ENCODE results near the gene GJA3.
"Not testable (repeated sequence)": the region's sequence is repeated elsewhere in the genome, so short reads cannot be mapped to it uniquely, and the experiment has no call there.

Gene GJA3

DNA sequence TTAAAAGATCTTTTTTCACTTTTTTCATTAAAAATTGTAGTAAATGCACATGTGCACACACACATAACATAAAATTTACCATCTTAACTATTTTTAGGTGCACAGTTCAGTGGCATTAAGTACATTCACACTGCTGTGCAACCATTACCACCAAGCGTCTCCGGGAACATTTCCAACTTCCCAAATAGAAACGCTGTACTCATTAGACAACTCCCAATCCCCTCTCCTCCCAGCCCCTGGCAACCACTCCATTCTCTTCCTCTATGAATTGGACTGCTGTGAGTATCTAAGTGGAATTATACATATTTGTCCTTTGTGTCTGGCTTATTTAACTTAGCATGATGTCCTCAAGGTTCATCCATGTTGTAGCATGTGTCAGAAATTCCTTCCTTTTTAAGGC, 20.3 kb upstream of the GJA3 start:
- DNase-seq = no peak

DNA sequence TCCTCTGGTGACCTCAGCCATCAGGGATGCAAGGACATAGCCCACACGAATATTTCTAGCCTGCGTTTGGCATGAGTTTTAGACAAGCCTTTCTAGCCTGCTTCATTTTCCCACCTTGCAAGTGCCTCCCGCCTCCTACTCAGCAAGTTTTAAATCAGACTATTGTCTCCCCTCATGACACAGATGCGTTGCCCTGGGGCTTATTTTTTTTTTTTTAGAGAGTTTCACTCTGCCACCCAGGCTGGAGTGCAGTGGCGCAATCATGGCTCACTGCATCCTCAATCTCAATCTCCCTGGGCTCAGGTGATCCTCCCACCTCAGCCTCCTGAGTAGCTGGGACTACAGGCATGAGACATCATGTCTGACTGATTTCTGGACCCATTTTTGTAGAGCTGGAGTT, 17.3 kb upstream of the GJA3 start:
- DNase-seq = no peak

DNA sequence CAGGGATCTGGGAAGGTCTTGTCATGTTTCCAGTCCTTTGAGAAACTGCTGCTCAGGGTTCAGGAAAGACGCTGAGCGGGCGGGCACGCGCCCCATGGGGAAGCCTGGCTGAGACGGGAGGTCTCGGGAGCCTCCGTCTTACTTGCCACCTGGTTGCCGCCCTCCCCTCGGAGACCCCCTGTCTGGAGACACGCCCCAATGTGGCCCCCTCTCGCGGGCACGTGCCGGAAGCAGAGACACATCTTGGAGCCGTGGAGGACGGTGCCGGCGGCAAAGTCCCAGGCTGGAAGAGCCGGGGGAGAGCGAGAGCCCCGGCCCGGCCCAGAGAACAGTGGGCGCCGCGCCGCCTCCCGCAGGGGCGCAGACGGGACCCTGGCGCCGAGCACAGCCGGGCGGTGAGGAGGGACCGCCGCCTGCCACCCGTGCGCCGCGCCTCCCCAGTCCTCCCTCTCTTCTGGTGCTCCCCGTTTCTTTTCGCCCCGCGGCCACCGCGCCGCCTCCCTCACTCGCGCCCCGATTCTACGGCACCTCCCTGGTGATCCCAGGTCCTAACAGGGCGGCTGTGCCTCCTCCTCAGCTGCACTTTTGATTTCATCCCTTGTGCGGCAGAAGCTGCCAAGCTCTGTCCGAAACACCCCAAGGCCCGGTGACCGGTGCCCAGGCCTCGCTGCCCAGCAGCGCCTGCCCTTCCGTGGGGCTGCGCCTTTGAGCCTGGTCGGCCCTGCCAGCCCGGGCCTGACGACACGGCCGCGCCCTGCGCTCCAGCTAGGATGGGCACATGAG, 16.4 kb upstream of the GJA3 start:
- no peak for DNase-seq

DNA sequence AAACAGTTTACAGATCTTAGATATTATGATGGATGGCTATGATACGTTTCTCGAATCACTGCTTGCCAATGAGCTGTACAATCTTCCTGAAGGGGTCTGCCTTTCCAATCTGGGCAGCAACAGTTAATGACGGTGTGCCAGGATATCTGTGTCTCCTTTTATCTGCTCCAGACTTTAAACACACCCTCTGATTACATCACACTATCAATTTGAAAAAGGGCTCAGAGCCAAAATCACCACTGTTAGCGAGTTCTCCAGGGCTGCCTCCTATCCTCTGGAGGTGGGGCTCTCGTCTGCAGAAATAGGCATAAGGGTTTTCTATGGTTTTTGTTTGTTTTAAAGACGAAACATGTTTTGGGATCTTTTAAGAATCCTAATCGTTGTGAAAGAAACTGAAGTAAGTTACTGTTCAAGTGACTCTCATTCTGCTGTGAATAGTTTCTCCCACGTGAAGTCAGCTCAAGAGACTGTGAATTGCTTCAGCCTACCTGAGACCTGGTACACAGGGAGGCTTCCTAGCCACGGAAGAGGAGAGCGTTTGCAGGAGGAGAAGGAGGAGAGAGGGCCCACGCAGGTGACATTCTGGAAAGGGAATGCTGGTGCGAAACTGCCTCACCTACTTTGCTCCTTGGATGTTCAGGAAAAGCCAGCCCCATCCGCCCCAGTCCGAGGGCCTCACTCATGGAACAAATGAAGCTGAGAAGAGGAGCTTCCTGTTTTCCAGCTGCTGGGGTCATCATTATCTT, 15.2 kb upstream of the GJA3 start:
- DNase-seq = no peak

DNA sequence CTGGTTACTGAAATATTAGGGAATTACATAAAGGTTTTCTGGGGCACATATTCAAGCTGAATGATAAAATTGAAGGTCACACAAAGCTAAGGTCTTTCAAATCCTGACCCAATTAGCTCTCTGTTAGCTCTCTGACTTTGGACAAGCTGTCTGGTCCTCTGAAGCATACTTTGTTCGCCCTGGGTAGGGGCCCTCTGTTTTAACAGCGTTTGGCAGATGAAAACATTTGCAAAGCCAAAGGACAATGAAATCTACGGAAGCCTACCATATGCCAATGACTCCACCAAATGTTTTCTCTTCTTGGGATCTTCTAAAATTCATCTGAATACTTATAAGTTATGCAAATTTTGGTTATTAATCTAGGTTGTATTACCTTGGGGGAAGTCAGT, 14.5 kb upstream of the GJA3 start:
- DNase-seq = no peak

DNA sequence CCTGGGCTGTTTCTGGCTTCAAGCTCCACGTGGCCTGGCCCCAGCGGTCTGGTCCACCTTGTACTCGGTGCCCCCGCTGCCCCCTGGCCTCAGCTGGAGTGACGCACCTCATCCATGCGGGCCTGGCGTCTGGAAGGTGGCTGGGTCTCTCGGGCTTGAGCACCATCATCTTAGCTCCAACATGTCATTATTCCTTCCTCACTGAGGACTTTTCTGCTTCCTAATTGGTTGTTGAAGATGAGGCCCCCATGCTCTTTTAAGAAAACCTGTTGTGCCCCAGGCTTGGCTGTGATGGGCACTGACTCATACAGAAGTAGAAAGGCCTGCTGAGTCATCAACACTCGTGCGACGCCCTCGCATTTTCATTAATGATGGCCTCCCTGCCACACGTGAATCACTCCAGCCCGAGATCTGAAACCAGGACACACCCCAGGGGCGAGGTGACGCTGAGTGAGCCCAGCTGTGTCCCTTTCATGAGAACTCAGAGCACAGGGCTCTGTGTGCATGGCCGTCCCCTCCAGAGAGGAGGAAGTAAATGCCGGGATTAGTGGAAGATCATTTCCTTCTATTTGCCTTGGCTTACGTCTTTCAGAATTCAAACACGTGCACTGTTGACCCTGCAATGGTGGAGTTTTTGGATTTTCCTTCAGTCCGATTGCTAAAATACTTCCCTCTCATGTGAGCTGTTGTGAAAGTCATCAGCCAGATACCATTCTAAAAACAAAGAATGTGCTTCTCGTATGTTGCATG, 14.0 kb upstream of the GJA3 start:
- DNase-seq = peak; percentile 48

DNA sequence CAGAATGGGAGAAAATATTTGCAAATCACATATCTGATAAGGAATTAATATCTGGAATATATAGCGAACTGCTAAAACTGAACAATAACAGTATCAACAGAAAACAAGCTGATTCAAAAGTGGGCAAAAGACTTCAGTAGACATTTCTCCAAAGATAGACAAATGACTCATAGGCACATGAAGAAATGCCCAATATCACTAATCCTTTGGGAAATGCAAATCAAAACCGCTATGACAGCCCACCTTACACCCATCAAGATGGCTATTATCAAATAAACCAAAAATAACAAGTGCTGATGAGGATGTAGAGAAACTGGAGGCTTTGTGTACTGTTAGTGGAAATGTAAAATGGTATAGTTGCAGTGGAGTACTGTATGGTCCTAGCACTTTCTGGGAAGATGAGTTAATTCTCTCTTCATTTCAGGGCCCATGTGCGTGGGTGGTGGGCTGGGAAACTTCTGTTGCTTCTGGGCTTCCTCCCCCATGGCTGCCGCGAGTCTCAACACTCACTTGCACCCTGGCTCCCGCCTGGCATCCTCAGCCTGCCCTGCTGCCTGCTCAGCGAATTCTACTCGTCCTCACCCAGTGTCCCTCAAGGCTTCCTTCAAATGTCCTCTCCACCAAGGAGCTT, 12.4 kb upstream of the GJA3 start:
- DNase-seq = no peak

DNA sequence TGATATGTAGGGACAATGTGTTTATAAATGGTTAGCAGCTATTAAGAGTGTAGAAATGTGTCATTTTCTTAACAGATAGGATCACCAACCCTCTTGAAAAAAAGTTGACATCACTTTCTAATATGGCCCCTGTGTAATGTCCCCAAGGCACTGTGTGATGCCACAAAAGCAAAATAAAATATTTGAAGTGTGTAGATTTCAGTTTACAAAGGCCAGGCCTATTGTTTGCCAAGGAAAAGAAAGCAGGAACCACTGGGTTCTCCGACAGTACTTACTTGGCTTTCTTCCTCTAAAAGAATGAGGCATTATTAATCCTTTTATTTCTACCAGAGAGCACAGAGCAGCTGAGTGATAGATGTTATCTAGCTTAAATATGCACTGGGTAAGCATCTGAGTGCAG, 10.5 kb upstream of the GJA3 start:
- DNase-seq = no peak

DNA sequence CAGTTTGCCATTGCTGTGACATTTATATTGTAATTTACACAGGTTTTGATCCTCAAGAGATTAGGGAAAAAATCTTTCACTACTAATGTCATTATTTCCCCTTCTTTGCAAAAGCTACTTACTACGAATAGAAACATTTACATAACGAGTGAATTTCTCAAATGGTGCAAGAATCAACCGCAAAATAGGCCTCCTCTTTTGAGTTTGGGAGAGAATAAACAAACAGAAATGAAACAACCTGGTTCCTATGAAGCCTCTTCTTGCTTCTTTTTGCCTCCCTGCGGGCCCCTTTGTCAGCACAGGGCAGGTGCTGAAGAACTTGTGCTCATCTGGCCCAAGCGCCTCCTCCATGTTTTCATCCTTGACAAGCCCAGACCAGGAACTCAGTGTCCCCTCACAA, 10.1 kb upstream of the GJA3 start:
- DNase-seq = no peak

DNA sequence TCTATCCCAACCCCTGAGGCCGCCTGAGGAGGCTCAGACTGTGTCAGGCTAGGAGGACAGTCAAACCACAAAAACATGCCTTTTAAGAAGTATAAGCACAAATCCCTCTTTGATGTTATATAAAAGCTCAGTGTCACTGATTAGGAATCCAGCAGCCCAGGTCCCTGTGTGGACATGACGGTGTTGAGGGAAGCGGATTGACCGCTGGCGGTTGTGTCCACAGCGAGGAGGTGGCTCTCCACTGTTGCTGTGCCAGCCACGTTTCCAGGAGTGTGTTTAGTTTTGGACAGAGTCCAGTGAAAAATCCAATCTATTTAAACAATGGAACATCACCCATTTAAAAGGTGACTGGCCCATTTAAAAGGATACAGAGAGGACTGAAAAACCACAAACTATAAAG, 7.5 kb upstream of the GJA3 start:
- no peak for DNase-seq

DNA sequence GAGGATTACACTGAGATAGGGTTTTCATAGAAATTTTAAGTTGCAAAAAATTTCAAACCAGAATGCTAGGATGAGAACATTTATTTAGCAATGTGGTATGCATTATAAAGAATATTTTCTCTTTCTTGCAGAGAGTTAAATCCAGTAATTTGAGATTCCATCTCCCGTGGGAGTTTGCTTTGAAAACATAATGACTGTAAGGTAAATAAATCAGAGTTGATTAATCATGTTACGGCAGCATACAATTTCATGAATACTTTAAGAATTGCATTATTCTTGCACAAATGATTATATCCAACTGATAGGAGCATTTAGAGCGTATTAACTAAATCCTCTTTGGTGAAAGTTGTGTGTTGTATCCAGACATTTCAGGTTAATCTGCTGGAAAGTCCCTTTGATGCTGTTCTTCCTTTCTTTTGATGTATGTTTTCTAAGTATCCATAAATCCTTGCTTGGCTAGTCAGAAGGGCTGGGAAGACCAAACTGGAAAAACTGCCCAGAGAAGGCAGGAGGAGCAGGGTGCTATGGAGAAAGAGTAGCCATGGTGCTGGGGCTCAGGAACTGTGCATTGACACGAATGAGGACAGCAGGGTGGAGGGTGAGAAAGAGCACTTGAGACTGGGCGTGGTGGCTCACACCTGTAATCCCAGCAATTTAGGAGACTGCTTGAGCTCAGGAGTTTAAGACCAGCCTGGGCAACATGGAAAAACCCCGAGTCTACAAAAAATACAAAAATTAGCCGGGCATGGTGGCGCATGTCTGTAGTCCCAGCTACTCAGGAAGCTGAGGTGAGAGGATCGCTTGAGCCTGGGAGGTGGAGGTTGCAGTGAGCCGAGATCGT, 4.8 kb upstream of the GJA3 start:
- DNase-seq = no peak

DNA sequence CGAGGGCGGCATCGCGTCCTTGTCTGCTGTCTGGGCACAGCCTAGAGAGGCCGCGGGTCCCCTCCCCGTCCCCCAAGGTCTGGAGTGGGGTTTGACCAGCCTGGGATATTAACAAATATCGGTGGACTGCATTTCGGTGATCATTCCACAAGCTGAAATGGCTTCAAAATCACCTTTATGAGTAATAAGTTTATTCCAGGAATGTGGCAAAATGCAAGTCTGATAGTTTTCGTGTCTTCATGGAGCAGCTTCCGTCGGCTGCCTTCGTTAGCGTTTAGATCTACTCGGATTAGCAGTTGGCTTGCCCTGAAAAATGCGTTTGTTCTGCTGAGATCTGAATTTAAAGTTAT, 1.1 kb upstream of the GJA3 start:
- no peak for DNase-seq

DNA sequence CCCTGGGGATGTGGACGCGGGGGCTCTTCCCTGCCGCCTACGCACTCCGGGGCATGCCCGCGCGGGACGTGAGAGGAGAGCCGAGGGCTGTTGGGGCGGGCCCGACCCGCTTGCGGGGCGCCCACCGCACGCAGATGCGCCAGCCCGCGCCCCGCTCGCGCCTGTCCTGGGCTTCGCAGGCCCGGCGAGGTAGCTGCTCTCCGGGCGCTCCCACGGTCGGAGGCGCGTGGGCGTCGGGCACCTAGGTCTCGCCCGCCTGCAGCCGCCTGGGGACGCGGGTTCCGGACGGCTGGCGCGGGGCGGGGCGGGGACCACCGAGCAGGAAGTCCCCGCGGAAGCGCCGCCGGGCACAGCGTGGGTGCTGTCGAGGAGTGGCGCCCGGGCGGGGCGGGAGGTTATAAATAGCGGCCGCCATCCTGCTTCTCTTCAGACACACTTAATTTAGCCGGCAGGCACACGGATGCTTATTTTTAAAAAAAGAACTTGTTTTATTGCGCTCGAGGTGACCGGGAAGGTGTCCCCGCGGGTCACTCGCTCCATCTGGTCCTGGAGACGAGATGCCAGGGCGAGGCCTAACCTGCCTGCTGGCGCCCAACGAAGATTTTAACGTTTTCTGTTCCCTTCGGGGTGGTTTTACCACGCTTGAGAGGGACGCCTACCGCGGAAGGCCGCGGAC, 561 bp upstream of the GJA3 start:
- no peak for DNase-seq

DNA sequence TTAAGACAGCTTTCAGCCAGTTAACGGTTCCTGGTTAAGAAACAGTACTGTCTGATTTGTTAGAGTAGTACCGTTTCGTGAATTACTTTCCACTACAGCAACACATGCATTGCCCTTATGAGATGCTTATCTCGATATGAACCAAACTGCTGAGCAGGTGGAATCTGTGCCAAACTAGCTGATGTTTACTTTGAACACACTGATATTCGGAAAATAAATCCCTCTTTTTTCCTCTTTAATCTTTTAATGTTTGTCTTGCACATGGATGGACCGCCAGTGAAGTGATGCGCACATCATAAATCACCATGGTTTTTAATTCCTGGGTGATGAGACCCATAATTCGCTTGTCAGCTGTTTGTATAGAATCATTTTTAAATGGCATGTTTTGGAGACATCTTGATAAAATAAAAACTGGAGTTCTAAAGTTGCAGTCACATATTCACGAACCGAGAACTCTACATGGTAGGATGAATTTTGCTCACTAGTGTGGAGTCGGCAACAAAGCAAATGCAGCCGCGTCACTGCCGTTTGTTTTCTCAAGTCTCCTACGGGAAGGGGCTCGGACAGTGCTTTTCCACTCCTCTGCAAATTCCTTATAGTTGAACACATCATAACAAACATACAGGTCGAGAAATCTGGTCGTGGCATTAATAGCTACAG, 1.1 kb downstream of the GJA3 start:
- no peak for DNase-seq

DNA sequence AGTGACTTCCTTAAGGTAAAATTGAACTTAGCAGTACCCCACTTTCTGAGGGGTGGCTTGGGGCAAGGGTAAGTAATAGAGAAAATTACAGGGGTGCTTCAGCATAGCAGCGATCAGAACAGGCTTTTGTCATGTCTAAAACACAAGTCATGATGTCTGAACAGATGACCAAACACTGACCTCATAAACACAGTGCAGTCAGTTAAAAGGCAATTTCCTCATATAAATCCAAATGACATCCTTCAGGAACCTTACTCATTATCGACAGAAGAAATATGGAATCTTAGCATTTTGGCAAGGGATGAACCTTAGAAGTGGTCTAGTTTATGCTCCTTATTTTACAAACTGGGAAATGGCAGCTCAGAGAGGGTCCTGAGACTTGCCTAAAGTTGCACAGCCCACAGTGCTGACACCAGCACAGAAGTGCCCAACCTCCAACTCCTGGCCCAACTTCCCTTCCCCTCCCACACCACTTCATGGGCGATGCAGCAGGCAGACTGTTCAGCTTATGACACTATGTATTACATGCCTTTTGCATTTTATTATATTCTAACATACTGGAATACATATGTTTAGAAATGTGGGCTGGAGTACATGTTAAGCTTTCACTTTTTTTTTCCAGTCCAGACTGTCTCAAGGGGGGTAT, 3.6 kb downstream of the GJA3 start:
- no peak for DNase-seq

DNA sequence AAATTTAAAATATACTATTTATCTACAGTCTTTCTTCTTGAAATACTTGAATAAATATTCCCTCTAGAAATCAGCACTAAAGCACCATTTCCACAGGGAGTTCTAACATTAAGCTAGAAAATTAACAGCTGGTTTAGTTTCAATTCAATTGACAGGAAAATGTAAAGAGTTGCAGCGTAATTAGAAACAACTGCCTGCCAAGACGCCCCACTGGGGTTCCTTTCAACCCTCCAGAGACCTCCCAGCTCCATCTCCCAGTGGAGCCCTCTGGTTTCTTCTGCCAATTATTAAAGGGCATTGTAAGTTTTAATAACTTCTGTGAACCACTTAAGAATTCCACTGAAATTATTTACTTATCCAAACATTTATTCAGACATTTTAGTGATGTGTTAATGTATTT, 4.2 kb downstream of the GJA3 start:
- no peak for DNase-seq

DNA sequence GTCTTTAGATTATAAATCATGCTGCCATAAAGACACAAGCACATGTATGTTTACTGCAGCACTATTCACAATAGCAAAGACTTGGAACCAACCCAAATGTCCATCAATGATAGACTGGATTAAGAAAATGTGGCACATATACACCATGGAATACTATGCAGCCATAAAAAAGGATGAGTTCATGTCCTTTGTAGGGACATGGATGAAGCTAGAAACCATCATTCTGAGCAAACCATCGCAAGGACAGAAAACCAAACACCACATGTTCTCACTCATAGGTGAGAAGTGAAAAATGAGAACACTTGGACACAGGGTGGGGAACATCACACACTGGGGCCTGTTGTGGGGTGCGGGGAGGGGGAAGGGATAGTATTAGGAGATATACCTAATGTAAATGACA, 7.6 kb downstream of the GJA3 start:
- not testable (repeated sequence) for DNase-seq

DNA sequence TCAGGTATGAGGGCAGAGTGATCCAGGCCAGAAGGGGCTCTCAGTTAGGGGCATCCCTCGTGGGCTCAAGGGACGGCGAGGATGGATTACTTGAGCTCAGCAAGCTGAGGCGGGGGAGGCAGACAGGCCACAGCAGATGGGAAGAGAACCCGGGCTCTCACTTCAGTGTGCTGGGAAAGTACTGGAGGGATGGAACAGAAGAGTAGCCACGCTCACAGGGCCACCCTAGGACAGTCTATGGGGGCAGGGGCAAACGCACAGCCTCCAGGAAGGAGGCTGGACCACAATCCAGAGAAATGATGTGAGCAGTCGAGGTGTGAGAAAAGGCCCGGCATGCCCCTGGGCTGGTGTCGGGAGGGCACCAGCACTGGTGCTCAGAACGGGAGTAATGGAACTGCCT, 9.2 kb downstream of the GJA3 start:
- DNase-seq = no peak

DNA sequence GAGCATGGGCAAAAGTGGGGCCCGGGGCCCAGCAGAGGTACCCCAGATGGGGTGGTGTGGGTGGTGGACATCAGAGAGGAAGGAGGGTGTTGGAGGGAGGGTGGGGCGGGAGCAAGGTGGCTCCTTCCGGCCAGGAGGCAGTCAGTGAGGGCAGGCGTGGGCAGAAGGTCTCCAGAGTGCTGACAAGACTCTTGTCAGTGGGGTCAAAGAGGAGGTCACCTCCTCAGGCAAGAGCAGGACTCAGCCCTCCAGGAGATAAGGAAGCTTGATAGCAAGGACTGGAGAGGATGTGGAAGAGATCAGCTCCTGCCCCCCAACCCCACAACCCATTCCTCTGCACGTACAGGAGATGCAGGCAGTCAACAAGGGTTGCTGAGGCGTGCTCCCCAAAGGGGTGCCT, 9.8 kb downstream of the GJA3 start:
- no peak for DNase-seq

DNA sequence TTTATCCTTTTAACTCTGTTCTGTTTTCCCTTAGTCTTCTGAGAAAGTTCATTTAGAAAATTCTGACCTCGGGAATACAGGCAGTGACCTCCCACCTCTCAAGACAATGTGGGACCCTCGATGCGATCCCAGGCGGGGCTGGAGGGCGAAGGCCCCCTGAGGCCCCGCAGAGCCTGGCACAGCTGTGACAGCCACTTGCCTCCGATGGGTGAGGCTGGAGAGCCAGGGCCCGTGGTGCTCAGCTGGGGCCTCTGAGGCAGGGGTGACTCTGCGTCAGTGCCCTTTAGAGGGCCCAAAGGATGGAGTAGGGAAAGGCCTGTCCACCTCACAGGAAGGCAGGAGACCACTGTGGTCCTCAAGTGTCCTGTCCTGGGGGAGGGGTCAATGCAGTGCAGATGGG, 10.3 kb downstream of the GJA3 start:
- no peak for DNase-seq

DNA sequence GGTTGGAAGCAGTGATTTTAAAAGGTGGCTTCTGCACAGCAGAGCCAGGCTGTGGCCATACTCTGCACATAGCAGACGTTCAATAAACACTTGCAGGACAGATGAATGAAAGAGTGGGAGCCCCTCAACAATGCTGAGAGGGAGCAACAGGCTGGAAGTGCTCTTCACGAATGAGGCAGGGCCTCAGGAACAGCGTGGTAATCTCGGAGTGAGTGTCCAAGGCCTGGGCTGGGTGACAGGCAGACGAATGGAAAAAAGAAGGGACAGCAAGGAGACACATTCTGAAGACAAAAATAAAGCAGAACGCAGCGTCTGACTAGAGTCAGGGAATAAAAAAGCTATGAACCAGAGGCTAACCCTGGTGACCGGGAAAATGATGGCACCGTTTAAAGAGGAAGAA, 11.1 kb downstream of the GJA3 start:
- DNase-seq = no peak
